GM21576 (cell line): ENCODE results near the gene RNF44.

ENCODE experiments used
- ATAC-seq: cut with Tn5 transposase; IDR thresholded peaks from one replicate; pipeline ENCODE4 v1.9.1; 2021; ENCODE audit warnings: mild to moderate bottlenecking, moderate library complexity; ENCODE audit not compliant: unreplicated experiment

RNF44 gene

DNA sequence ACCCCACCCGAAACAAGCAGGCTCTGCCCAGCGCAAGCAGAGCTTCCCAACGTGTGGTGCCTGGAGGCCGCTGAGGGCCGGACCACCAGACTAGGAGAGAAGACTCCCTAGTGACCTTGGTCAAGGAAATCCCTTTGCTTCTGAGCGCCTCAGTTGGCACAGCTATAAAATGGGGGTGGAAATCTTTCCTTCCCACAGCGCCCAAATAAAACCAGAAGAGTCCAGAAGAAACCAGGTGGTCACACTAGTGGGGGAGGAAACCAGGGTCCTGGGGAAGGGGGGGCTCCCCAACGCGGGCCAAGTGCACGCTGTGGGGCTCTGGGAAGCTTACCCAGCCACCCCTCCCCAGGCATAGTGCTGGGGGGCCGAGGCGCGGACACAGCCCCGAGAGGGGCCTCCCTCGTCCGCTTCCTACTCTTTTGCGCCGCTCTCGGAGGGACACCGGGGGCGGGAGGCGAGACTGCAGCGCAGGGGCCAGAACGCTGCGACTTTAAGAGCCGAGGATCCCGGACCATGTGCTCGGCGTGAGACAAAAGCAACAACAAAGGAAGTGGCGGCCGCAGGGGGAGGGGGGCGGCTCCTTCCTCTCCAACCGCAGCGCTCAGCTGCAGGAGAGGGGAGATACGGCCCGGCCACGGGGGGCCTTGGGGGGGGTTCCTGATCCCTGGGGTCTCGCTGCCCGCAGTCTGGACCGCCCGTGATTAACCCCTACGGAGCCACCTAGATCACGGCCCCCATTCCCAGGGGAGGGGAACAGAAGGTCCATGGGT lies 885 bp downstream of the RNF44 start:
- peak; percentile 12 for ATAC-seq

DNA sequence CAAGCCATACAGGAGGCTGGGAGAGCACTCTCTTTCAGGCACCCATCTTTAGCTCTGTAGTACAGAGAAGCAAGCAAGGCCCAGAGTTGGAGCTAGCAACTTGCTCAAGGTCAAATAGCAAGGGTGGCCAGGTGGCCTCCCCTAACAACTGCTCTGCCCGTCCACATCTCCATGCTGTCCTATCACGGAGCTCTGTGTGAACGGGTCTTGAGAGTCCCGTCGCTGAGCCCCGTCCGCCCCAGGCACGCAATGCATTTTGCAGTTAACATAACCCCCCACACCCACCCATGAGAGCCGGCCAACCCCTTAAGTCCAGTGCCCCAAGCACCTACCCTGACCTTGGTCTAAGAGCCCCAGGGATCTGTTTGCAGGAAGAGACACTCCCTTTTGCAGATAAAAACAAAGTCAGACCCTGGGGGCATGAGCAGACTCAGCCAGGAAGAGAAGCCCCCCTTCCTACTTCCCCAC lies 1.5 kb downstream of the RNF44 start:
- no peak for ATAC-seq

DNA sequence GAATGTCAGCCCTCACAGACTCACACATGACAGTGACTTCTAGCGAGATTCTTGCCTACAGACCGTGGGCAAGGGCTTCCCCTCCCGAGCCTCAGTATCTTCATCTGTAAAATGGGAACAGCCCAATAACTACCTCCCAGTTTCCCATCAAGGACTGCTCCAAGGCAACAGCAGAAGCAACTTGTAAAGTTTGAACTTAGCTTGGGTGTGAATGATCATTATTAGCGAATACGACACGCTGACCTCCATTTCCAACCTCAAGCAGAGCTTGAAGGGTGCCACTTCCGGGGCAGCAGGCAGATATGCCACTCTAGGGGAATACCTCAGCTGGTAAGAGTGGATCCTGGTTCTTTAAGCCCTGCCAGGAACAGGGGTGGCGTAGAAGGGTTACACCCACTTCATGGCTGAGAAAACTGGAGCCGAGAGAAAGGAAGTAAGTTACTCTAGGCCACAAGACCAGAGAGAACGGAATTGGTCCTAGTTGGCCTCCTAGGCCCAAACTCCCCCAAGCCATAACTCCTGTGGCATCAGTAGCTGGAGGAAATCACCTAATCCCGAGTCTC lies 2.0 kb downstream of the RNF44 start:
- ATAC-seq: no peak

DNA sequence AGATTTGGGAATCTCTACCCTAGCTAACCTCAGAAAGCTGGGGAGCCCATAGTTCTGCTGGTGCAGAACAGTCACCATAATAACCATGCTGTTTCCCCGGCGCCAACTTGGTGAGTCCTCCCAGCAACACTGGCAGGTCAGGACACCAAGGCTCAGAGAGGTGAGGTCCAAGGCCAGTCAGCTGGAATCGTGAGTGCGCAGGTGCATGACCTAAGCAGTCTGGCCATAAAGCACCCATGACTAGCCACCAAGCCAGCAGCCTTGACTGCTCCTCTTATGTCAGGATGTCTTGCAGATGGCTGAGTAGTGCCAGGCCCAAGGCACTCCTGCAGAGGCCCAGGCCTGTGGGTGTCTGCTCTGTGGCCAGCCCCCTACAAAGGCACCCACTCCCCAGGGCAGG lies 2.6 kb downstream of the RNF44 start:
- ATAC-seq: no peak

DNA sequence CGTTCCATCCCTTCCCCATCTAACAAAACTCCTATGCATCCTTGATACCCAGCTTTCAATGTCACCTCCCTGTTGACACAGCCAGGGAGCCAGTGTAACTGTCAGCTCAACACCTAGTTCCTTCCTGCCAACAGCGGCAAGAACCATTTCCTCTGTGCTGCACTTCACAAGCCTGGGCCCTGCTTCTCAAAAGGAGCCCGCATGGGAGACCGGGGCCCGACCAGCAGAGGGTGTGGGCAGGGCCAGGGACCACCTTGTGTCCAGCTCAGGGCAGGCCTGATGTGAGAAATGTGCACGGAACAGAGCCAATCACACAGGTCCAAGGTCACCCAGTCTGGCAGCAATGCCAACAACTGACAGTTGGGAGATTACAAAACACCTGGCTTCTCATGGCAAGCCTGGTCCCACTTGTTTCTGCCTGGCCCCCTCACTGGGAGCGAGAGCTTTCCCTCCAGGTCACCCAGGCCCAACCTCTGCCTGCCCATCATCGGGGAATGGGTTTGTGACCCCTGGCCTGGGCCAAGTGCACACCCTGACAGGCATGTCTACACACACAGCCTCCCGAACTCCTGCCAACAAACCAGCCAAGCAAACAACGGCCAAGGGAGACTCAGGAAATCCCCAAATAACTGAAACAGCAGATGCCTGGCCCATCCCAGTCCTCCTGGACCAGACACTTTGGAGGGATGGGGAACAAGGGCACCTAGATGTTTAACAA lies 3.1 kb downstream of the RNF44 start:
- no peak for ATAC-seq

DNA sequence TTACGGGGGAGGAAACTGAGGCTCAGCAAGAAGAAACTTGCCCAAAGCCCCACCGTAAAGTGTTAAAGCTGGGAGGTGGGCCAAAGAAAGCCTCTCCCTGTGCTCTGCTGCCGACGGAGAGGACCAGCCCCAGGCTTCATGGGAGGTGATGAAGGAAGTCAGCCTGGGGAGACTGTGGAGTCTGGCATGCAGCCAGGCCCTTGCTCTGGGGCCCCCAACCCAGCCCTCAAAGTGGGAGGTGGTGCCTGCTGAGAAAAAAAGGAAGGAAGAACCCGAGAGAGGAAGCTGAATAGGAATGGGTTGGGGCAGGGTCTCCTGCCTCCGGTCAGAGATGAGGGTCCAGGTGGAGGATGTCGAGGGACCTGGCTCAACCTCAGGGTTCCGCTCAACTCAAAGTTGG lies 3.8 kb downstream of the RNF44 start:
- no peak for ATAC-seq

DNA sequence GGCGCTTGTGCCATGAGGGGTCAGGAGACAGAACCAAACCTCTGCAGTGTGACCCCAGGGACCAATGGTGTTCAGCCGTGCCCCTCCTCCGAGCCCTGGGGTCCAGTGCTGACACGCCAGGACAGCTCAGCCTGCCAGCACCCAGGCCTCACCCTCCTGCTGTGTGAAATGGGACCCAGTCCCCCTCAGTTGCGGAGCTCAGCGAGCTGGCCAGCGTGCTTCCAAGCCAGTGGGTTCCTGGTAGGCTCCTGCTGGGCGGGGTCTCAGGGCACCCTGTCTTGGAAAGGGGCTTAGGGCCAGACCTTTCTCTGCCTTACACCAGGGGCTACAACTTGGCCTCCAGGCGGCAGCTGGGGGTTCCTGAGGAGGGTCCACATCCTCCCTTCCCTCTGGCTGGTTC lies 4.4 kb downstream of the RNF44 start:
- no peak for ATAC-seq

DNA sequence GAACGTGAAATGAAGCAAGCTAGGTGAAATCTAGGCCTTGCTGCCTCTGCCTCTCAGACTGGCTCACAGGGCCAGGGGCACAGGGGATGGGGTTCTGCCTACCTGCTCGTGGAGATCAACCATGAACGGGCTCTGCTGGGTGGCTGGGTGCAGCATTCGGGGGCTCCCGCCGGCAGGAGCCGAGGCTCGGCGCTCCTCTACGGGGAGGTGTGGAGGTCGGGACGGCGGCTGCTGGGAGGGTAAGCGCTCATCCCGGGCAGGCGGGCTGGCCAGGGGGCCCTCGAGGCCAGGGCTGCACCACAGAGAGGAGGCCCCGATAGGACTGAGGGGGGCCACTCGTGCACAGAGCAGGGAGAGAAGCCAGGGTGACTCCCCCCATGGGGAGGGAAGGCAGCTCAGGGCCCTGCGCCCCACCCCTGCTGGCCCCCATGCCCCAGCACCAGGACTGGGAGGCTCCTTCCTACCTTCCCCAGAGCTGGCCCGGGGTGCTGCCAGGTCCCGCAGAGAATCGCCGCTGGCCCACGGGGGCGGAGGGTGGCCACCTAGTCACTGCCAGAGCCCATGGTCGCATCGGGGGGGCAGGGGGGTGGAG lies 5.2 kb downstream of the RNF44 start:
- no peak for ATAC-seq

DNA sequence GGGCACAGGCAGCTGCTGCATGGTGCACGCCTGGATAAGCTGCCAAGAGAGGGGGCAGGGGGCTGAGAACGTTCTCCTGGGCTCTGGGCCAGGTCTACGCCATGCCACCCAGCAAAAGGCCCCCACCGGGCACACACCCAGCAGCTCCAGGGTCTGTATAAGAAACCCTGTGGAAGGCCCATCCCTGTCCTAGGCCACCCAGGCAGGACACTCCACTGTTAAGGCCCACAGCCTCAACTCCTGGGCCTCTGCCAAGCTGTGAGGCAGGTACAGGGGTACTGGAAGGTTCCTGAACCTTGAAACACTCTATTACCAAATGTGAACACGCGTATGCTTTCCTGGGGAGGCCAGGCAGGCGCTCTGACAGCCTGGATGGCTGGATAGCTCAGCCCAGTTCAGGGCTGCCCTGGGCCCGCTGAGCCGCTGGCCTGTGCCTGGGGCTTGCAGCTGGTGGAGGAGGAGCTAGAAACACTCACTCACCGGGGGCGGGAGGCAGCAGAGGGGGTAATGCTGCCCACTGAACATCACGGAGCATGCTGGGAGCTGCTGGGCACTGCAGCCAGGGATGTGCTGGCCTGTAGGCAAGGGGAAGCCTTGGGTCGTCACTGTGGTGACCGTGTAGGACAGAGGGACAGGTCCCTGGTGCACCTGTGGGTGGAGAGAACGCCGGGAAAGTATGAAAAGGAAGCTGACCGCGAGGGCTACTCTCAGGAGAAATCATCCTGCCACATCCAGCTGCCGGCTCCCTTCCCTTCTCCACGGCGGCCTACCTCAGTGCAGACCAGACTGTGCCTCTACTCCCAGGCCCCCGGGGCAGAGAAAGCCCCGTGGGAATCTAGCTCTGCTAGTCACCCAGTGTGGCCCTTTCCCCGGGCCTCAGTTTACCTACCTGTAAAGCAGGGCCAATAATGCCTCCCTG lies 6.0 kb downstream of the RNF44 start:
- no peak for ATAC-seq

DNA sequence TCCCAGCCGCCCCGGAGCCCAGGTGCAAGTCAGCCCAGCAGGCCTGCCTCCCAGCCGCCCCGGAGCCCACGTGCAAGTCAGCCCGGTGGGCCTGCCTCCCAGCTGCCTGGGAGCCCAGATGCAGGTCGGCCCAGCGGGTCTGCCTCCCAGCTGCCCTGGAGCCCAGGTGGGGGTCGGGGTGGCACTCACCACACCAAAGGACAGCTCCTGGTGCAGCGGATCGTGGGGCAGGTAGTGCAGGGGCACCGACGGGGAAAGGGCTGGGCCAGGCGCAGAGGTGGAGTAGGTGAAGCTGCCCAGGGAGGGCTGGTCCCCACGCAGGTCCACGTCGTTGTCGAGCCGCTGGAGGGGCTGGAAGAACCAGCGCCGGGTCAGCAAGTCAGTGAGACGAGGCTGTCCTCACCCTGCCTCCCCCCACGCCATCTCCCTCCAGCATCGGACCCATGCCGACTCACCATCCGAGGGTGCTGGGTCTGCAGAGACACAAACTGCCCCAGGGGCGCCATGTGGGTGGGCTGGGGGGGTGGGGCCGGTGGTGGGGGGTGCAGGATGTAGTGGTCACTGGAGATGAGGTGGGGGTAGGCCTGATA lies 6.7 kb downstream of the RNF44 start:
- ATAC-seq: no peak

DNA sequence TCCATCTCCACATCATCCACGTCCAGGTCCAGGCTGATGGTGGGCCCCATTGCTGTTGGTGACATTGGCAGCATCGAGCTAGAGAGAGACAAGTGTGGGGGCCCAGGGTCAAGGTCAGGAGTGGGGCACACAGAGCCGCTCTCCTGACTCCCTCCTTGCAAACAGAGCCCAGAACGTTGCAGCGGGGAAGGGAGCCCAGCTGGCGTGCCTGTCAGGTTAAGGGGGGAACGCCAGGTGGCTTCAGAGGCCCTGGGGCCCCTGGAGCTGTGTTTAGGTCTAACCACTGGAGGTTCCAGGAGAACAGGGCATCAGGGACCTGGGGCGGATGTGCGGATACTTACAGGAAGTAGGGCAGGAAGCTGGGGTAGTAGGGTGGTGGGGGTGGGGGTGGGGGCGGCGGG lies 7.5 kb downstream of the RNF44 start:
- no peak for ATAC-seq

DNA sequence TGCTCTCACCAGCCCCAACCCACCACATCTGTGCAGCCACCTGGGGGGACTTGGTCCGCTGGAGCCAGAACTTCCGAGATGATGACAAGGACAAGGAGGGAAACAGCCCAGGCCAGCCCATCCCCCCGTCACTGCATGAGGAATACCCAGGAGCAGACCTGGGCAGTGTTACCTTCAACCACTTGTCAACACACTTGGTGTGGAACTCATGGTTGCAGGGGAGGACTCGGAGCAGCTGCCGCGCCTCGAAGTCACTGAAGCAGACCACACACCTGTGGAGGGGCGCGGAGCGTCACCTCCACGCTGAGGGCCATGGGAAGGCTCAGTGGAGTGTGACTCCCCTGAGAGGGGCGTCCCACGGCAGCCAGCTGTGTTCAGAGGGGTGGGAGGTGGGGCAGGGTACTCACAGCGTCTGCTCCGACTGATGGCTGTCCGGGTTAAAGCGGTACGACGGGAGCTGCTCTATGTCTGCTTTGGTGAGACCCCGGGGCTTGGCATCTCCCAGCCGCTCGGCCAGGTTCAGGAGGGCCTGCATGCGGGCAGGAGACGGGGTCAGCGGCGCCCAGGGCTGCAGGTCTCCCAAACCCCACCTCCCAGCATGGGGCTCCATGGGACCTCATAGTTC lies 8.0 kb downstream of the RNF44 start:
- no peak for ATAC-seq

DNA sequence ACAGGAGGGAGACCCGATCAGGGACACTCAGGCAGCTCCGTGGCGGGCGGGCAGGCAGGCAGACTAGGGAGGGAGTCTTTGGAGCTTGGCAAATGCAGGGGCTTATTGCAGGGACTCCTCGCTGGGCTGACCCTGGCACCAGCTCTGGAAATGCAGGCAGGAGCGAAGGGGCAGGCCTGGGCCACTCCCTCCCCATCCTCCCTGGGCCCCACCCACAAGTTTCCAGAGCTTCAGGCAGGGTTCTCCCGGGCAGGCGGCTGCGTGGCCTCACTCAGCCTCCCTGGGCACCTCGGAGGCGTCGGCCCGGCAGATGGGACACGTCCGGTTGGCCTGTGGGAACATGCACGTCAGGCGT lies 8.5 kb downstream of the RNF44 start:
- ATAC-seq: no peak

DNA sequence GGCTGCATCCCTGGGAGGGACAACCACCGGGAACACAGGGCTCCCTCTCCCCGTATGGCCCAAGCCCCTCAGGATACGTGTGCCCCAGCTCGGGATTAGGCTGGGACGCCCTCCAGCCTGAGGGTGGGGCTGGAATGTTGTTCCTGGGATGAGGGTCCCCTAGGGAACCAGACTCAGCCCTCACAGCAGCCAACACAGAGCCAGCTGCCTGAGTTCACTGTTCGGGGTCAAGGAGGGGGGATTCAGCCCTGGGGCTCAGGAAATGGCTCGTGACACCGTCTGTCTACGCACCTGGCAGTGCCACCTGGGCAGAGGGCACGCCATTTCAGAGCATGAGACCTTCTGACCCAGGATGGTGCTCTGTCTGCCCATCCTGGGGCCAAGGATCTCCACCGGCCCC lies 8.9 kb downstream of the RNF44 start:
- ATAC-seq: no peak

DNA sequence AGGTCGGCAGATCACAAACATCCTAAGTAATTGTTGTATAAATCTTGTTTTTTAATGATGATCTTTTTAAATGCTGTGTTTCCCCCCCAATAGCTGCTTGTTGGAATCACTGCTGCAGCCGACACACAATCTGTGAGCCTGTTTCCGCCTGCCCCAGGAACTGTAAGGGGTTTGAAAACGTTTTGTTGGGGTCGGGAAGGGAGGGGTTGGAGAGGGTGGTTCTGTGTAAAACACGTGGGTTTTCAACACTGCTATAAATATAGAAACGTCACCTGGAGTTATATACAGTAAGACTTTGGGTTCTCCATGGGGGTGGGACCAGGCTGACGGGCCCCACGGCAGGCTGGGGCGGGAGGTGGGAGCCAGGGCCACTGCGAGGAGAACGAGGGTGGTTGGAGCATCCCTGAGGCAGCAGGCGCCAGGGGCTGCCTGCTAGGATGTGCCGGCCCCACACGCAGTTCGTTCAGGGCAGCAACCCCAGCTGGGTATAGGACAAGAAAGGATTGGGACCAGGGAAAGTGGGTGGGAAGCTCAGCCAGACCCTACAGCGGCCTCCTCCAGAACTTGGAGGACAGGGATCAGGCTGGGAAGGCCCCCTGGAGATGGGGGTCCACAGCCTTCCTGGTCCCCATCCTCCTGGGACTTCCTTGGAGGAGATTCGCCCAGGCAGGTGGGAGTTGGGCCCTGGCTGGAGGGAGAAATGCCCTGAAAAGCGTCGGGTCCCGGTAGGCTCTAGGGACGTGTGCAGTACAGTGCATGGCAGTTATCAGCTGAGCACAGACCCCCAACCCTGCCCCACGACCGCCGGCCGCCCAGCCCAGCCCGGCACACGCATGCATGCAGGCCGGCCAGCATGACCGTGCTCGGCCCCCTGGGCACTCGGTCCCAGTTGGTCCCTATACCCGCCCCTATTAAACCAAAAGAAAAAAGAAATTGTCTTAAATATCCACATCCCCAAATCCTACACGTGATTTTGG lies 9.7 kb downstream of the RNF44 start:
- ATAC-seq: no peak

DNA sequence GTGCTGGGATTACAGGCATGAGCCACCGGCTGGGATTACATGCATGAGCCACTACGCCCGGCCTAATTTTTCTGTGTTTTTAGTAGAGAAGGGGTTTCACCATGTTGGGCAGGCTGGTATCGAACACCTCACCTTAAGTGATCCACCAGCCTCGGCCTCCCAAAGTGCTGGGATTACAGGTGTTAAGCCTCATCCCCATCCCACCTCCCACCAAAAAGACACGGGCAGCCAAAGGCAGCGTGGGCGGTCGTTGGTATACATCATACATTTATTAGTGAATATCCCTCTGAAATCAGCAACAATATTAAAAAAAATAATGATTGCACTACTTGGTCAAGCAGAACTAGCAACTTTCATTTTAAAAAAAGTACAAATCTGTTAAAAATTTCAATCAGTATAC lies 10.7 kb downstream of the RNF44 start:
- ATAC-seq: no peak

DNA sequence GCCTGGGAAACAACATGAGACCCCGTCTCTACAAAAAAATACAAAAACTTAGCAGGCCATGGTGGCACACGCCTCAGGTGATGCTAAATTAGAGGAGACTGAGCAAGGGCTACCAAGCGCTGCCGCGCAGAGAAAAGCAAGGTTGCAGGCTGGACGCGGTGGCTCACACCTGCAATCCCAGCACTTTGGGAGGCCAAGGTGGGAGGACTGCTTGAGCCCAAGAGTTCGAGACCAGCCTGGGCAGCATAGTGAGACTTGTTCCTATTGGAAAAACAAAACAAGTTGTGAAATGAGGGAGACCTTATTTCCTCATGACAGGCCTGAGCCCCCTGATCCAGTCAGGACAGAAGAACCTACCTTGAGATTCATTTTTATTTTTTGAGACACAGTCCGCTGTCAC lies 11.5 kb downstream of the RNF44 start:
- no peak for ATAC-seq

DNA sequence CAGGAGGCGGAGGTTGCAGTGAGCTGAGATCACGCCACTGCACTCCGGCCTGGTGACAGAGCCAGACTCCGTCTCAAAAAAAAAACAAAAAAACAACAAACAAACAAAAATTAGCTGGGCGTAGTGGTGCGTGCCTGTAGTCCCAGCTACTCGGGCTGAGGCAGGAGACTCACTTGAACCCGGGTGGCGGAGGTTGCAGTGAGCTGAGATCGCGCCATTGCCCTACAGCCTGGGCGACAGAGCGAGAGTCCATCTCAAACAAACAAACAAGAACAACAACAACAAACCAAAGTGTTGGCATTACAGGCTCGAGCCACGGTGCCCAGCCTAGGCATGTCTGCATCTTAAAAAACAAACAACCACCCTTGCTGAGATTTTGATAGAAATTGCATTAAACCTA lies 12.2 kb downstream of the RNF44 start:
- ATAC-seq: no peak

DNA sequence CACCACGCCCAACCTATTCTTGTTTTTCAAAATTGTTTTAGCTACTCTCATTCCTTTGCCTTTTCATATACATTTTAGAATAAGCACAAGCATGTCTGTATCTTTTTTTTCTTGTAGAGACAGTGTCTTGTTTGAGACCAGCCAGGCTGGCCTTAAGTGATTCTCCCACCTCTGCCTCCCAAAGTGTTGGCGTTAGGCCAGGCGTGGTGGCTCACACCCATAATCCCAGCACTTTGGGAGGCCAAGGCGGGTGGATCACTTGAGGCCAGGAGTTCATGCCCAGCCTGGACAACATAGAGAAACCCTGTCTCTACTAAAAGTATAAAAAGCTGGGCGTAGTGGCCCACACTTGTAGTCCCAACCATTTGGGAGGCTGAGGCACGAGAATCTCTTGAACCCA lies 13.1 kb downstream of the RNF44 start:
- no peak for ATAC-seq
